HG02798 (cell line): Measurements from ENCODE around the gene SLC26A1.

Experiments
- ATAC-seq: cut with Tn5 transposase; IDR thresholded peaks from one replicate; pipeline ENCODE4 v1.9.1; 2021; ENCODE audit warnings: mild to moderate bottlenecking; ENCODE audit not compliant: unreplicated experiment, poor library complexity

The SLC26A1 gene

GRCh38 chr4:967113-968104 is 25.8 kb downstream of the SLC26A1 start:
- no peak for ATAC-seq

GRCh38 chr4:966266-967112 is 26.7 kb downstream of the SLC26A1 start:
- no peak for ATAC-seq

- no peak for ATAC-seq
Measured at GRCh38 chr4:965766-966134, 27.5 kb downstream of the SLC26A1 start.

GRCh38 chr4:965048-965765 is 28.0 kb downstream of the SLC26A1 start:
- no peak for ATAC-seq

- no peak for ATAC-seq
Measured at GRCh38 chr4:964346-965025, 28.7 kb downstream of the SLC26A1 start.

- no peak for ATAC-seq
Measured at GRCh38 chr4:963276-964225, 29.7 kb downstream of the SLC26A1 start.

- ATAC-seq: no peak
Measured at GRCh38 chr4:962231-963208, 30.7 kb downstream of the SLC26A1 start.

GRCh38 chr4:961351-962230 is 31.6 kb downstream of the SLC26A1 start:
- ATAC-seq: no peak

- no peak for ATAC-seq
Measured at GRCh38 chr4:960636-961350, 32.4 kb downstream of the SLC26A1 start.

- no peak for ATAC-seq
Measured at GRCh38 chr4:960140-960635, 33.0 kb downstream of the SLC26A1 start.

GRCh38 chr4:959338-960139 is 33.7 kb downstream of the SLC26A1 start:
- ATAC-seq: no peak

GRCh38 chr4:958696-959337 is 34.4 kb downstream of the SLC26A1 start:
- no peak for ATAC-seq

GRCh38 chr4:958314-958665 is 34.9 kb downstream of the SLC26A1 start:
- no peak for ATAC-seq

- ATAC-seq: no peak
Measured at GRCh38 chr4:957581-958313, 35.5 kb downstream of the SLC26A1 start.
